ENCODE results near the gene TBXA2R.
"Not testable (repeated sequence)": the region's sequence is repeated elsewhere in the genome, so short reads cannot be mapped to it uniquely, and the experiment has no call there.

The TBXA2R gene

GRCh38 chr19:3606690-3607289 is at the start of gene TBXA2R:
Gene TBXA2R, minus strand, starts transcription at chr19:3606875. Its CDS starts 6,241 bp downstream, at chr19:3600634.
- peak; percentile 94 for DNase-seq (ENCODE audit: low spot score)

GRCh38 chr19:3656073-3656746 is 49.5 kb upstream of the TBXA2R start:
- DNase-seq (ENCODE audit: low spot score): peak; percentile 74

- peak; percentile 99 for DNase-seq (ENCODE audit: low spot score)
Measured at GRCh38 chr19:3655402-3656072, 48.9 kb upstream of the TBXA2R start.

GRCh38 chr19:3653865-3654513 is 47.3 kb upstream of the TBXA2R start:
- no peak for DNase-seq (ENCODE audit: low spot score)

GRCh38 chr19:3653081-3653795 is 46.6 kb upstream of the TBXA2R start:
- DNase-seq (ENCODE audit: low spot score): no peak

GRCh38 chr19:3652422-3652821 is 45.7 kb upstream of the TBXA2R start:
- no peak for DNase-seq (ENCODE audit: low spot score)

- no peak for DNase-seq (ENCODE audit: low spot score)
Measured at GRCh38 chr19:3651684-3652083, 45.0 kb upstream of the TBXA2R start.

GRCh38 chr19:3649888-3650287 is 43.2 kb upstream of the TBXA2R start:
- DNase-seq (ENCODE audit: low spot score): no peak

- DNase-seq (ENCODE audit: low spot score): no peak
Measured at GRCh38 chr19:3648037-3648905, 41.6 kb upstream of the TBXA2R start.

GRCh38 chr19:3647102-3647501 is 40.4 kb upstream of the TBXA2R start:
- DNase-seq (ENCODE audit: low spot score): not testable (repeated sequence)

- no peak for DNase-seq (ENCODE audit: low spot score)
Measured at GRCh38 chr19:3646336-3647092, 39.8 kb upstream of the TBXA2R start.

GRCh38 chr19:3645726-3646125 is 39.1 kb upstream of the TBXA2R start:
- no peak for DNase-seq (ENCODE audit: low spot score)

- no peak for DNase-seq (ENCODE audit: low spot score)
Measured at GRCh38 chr19:3645067-3645396, 38.4 kb upstream of the TBXA2R start.

GRCh38 chr19:3644351-3645066 is 37.8 kb upstream of the TBXA2R start:
- DNase-seq (ENCODE audit: low spot score): peak; percentile 43

GRCh38 chr19:3643674-3644313 is 37.1 kb upstream of the TBXA2R start:
- DNase-seq (ENCODE audit: low spot score): no peak

GRCh38 chr19:3642987-3643673 is 36.5 kb upstream of the TBXA2R start:
- DNase-seq (ENCODE audit: low spot score): no peak

GRCh38 chr19:3642296-3642695 is 35.6 kb upstream of the TBXA2R start:
- DNase-seq (ENCODE audit: low spot score): no peak

GRCh38 chr19:3641515-3642269 is 35.0 kb upstream of the TBXA2R start:
- DNase-seq (ENCODE audit: low spot score): no peak
